Stimulated activated naive CD8-positive, alpha-beta T cell treated with anti-CD3 and anti-CD28 coated beads, Interleukin-15, Interleukin-2, amounts not matched to agents 100 ng/mL and 50 ng/mL, for 24 hours (primary cell): Measurements from ENCODE around the gene SIRPA.

Experiments
- H3K27ac Mint-ChIP-seq: one replicate; pipeline ENCODE4 v1.8.0; 2021; ENCODE audit warnings: mild to moderate bottlenecking, mixed read lengths
- H3K27me3 Mint-ChIP-seq: one replicate; pipeline ENCODE4 v1.8.0; 2021; ENCODE audit warnings: mixed read lengths
- H3K36me3 Mint-ChIP-seq: one replicate; pipeline ENCODE4 v1.8.0; 2021; ENCODE audit warnings: low read depth, mixed read lengths
- H3K4me1 Mint-ChIP-seq: one replicate; pipeline ENCODE4 v1.8.0; 2021; ENCODE audit warnings: low read depth, mixed read lengths
- H3K4me3 Mint-ChIP-seq: one replicate; pipeline ENCODE4 v1.8.0; 2021; ENCODE audit warnings: mild to moderate bottlenecking, mixed read lengths
- H3K9me3 Mint-ChIP-seq: one replicate; pipeline ENCODE4 v1.8.0; 2021; ENCODE audit warnings: mixed read lengths

Gene SIRPA

GRCh38 chr20:1876217-1876921 lies 18.8 kb upstream of the SIRPA start:
- no peak overlapping the region for H3K27ac Mint-ChIP-seq
- H3K4me3 Mint-ChIP-seq = no peak overlapping the region
- no peaks in the 10 kb centered on the region for H3K9me3 Mint-ChIP-seq
- no peaks in the 10 kb centered on the region for H3K36me3 Mint-ChIP-seq
- peaks cover 8% of the 10 kb centered on the region for H3K27me3 Mint-ChIP-seq
- peaks cover 7% of the 10 kb centered on the region for H3K4me1 Mint-ChIP-seq

- H3K36me3 Mint-ChIP-seq = no peaks in the 10 kb centered on the region
- no peak overlapping the region for H3K27ac Mint-ChIP-seq
- peaks cover 4% of the 10 kb centered on the region for H3K4me1 Mint-ChIP-seq
- peaks cover 11% of the 10 kb centered on the region for H3K27me3 Mint-ChIP-seq
- H3K4me3 Mint-ChIP-seq = no peak overlapping the region
- no peaks in the 10 kb centered on the region for H3K9me3 Mint-ChIP-seq
Measured at GRCh38 chr20:1876975-1877608, 18.1 kb upstream of the SIRPA start.

- peaks cover 1% of the 10 kb centered on the region for H3K4me1 Mint-ChIP-seq
- peaks cover 9% of the 10 kb centered on the region for H3K27me3 Mint-ChIP-seq
- H3K4me3 Mint-ChIP-seq = no peak overlapping the region
- no peak overlapping the region for H3K27ac Mint-ChIP-seq
- H3K9me3 Mint-ChIP-seq = no peaks in the 10 kb centered on the region
- H3K36me3 Mint-ChIP-seq = no peaks in the 10 kb centered on the region
Measured at GRCh38 chr20:1877609-1878200, 17.5 kb upstream of the SIRPA start.

- peaks cover 9% of the 10 kb centered on the region for H3K27me3 Mint-ChIP-seq
- H3K4me1 Mint-ChIP-seq = peaks cover 6% of the 10 kb centered on the region
- H3K4me3 Mint-ChIP-seq = no peak overlapping the region
- no peaks in the 10 kb centered on the region for H3K36me3 Mint-ChIP-seq
- H3K9me3 Mint-ChIP-seq = no peaks in the 10 kb centered on the region
- H3K27ac Mint-ChIP-seq = no peak overlapping the region
Measured at GRCh38 chr20:1879369-1879768, 15.8 kb upstream of the SIRPA start.

- Mint-ChIP-seq H3K36me3 (no peaks in the 10 kb centered on the region), H3K4me1 (peaks cover 6% of the 10 kb centered on the region), H3K27ac (no peak overlapping the region), H3K9me3 (no peaks in the 10 kb centered on the region), H3K27me3 (peaks cover 9% of the 10 kb centered on the region), H3K4me3 (no peak overlapping the region)
Measured at GRCh38 chr20:1879934-1880333, 15.3 kb upstream of the SIRPA start.

GRCh38 chr20:1880529-1881239 lies 14.5 kb upstream of the SIRPA start:
- Mint-ChIP-seq H3K4me3 (no peak overlapping the region), H3K27me3 (peaks cover 9% of the 10 kb centered on the region), H3K9me3 (no peaks in the 10 kb centered on the region), H3K4me1 (peaks cover 6% of the 10 kb centered on the region), H3K27ac (no peak overlapping the region), H3K36me3 (no peaks in the 10 kb centered on the region)

GRCh38 chr20:1881240-1881835 lies 13.9 kb upstream of the SIRPA start:
- no peak overlapping the region for H3K4me3 Mint-ChIP-seq
- H3K27ac Mint-ChIP-seq = no peak overlapping the region
- H3K36me3 Mint-ChIP-seq = no peaks in the 10 kb centered on the region
- H3K4me1 Mint-ChIP-seq = peaks cover 6% of the 10 kb centered on the region
- peaks cover 14% of the 10 kb centered on the region for H3K27me3 Mint-ChIP-seq
- H3K9me3 Mint-ChIP-seq = no peaks in the 10 kb centered on the region

- no peak overlapping the region for H3K27ac Mint-ChIP-seq
Measured at GRCh38 chr20:1882026-1882425, 13.2 kb upstream of the SIRPA start.

GRCh38 chr20:1883986-1884385 lies 11.2 kb upstream of the SIRPA start:
- Mint-ChIP-seq H3K27ac (no peak overlapping the region), H3K27me3 (peaks cover 33% of the 10 kb centered on the region), H3K36me3 (no peaks in the 10 kb centered on the region), H3K4me3 (no peak overlapping the region), H3K4me1 (peaks cover 6% of the 10 kb centered on the region), H3K9me3 (no peaks in the 10 kb centered on the region)

More at GRCh38 chr20:1882026-1882425, 13.2 kb upstream of the SIRPA start:
- H3K27me3 Mint-ChIP-seq = peaks cover 20% of the 10 kb centered on the region
- H3K4me1 Mint-ChIP-seq = peaks cover 6% of the 10 kb centered on the region
- no peaks in the 10 kb centered on the region for H3K36me3 Mint-ChIP-seq
- no peak overlapping the region for H3K4me3 Mint-ChIP-seq
- no peaks in the 10 kb centered on the region for H3K9me3 Mint-ChIP-seq

GRCh38 chr20:1885254-1885653 lies 10.0 kb upstream of the SIRPA start:
- Mint-ChIP-seq H3K36me3 (no peaks in the 10 kb centered on the region), H3K9me3 (no peaks in the 10 kb centered on the region), H3K27ac (no peak overlapping the region), H3K27me3 (peaks cover 40% of the 10 kb centered on the region), H3K4me1 (peaks cover 6% of the 10 kb centered on the region), H3K4me3 (no peak overlapping the region)

- H3K4me3 Mint-ChIP-seq = no peak overlapping the region
- H3K27ac Mint-ChIP-seq = no peak overlapping the region
- peaks cover 45% of the 10 kb centered on the region for H3K27me3 Mint-ChIP-seq
- H3K9me3 Mint-ChIP-seq = no peaks in the 10 kb centered on the region
- H3K36me3 Mint-ChIP-seq = no peaks in the 10 kb centered on the region
- peaks cover 6% of the 10 kb centered on the region for H3K4me1 Mint-ChIP-seq
Measured at GRCh38 chr20:1885940-1886693, 9.1 kb upstream of the SIRPA start.

GRCh38 chr20:1887321-1887720 lies 7.9 kb upstream of the SIRPA start:
- H3K9me3 Mint-ChIP-seq = no peaks in the 10 kb centered on the region
- H3K4me3 Mint-ChIP-seq = no peak overlapping the region
- H3K27me3 Mint-ChIP-seq = peaks cover 52% of the 10 kb centered on the region
- no peaks in the 10 kb centered on the region for H3K36me3 Mint-ChIP-seq
- no peak overlapping the region for H3K27ac Mint-ChIP-seq
- peaks cover 6% of the 10 kb centered on the region for H3K4me1 Mint-ChIP-seq

- peaks cover 6% of the 10 kb centered on the region for H3K4me1 Mint-ChIP-seq
- peaks cover 57% of the 10 kb centered on the region for H3K27me3 Mint-ChIP-seq
Measured at GRCh38 chr20:1887756-1888155, 7.5 kb upstream of the SIRPA start.

GRCh38 chr20:1888796-1889463 lies 6.3 kb upstream of the SIRPA start:
- peaks cover 64% of the 10 kb centered on the region for H3K27me3 Mint-ChIP-seq
- H3K27ac Mint-ChIP-seq = no peak overlapping the region

More at GRCh38 chr20:1887756-1888155, 7.5 kb upstream of the SIRPA start:
- Mint-ChIP-seq H3K9me3 (no peaks in the 10 kb centered on the region), H3K36me3 (no peaks in the 10 kb centered on the region), H3K27ac (no peak overlapping the region), H3K4me3 (no peak overlapping the region)

More at GRCh38 chr20:1888796-1889463, 6.3 kb upstream of the SIRPA start:
- Mint-ChIP-seq H3K4me3 (no peak overlapping the region), H3K4me1 (peaks cover 4% of the 10 kb centered on the region), H3K36me3 (no peaks in the 10 kb centered on the region), H3K9me3 (no peaks in the 10 kb centered on the region)
